Natural killer cell treated with Interleukin-12 subunit alpha and Interleukin-12 subunit beta and Interleukin-15 and Interleukin-18, amount 100 ng/mL, for 72 hours (primary cell): ENCODE data around the gene YIPF4. TPM values are rescaled to one million over a fixed set of nuclear protein-coding genes. Genes with fewer than 3 reads are reported as not detected.

ENCODE experiments used
- ATAC-seq, 2 donors: fragments of 150-1000 bp; cut with Tn5 transposase in 1 of 2; sonication (Bioruptor Pico), chemical (Tn5 transposase) in 1 of 2; 2 replicates each; pipeline ENCODE4 v1.10.0; 2021
- DNase-seq: peaks from one replicate; pipeline ENCODE4 v3.0.0; 2022; ENCODE audit warnings: low spot score
- H3K27ac Mint-ChIP-seq, 2 donors: 1 replicate in 1 of 2; 2 replicates in 1 of 2; pipeline ENCODE4 v1.8.0; 2022; ENCODE audit warnings: mixed read lengths in 2 of 2, mild to moderate bottlenecking in 1 of 2, moderate library complexity in 1 of 2
- H3K27me3 Mint-ChIP-seq, 2 donors: 1 replicate in 1 of 2; 2 replicates in 1 of 2; pipeline ENCODE4 v1.8.0; 2022; ENCODE audit warnings: mixed read lengths in 2 of 2
- H3K36me3 Mint-ChIP-seq: one replicate; pipeline ENCODE4 v1.8.0; 2022; ENCODE audit warnings: mixed read lengths
- H3K4me1 Mint-ChIP-seq, 2 donors: 1 replicate in 1 of 2; 2 replicates in 1 of 2; pipeline ENCODE4 v1.8.0; 2022; ENCODE audit warnings: low read depth in 2 of 2, mixed read lengths in 2 of 2, mild to moderate bottlenecking in 1 of 2
- H3K4me3 Mint-ChIP-seq: one replicate; pipeline ENCODE4 v1.8.0; 2022; ENCODE audit warnings: mixed read lengths
- H3K9me3 Mint-ChIP-seq: 2 replicates; pipeline ENCODE4 v1.8.0; 2022; ENCODE audit warnings: mixed read lengths
- total RNA-seq, 2 donors: library from RNA; stranded (reverse); gene quantifications; one replicate each; pipeline ENCODE4 v1.2.3, GENCODE V29; 2022

The YIPF4 gene
- total RNA-seq = 10 to 100 TPM; 21.0 to 36.8 TPM

GRCh38 chr2:32277674-32278477 lies at the start of gene YIPF4:
TSS of gene YIPF4 (plus strand) at chr2:32277904. CDS start at chr2:32278156, 252 bp downstream.
- ATAC-seq (peak; percentile 99), DNase-seq (peak; percentile 87)
- peaks cover 0 to 4% of the 10 kb centered on the region in 2 donors for H3K27me3 Mint-ChIP-seq
- no peaks in the 10 kb centered on the region for H3K9me3 Mint-ChIP-seq
- peaks cover 10% of the 10 kb centered on the region in 2 donors for H3K4me1 Mint-ChIP-seq
- H3K27ac Mint-ChIP-seq = peak within 1 kb of the TSS; percentile 98 to 100
- no peaks in the 10 kb centered on the region for H3K36me3 Mint-ChIP-seq
- peak within 1 kb of the TSS; percentile 91 for H3K4me3 Mint-ChIP-seq

GRCh38 chr2:32228181-32228580 lies 49.5 kb upstream of the YIPF4 start:
- H3K27ac Mint-ChIP-seq = no peak overlapping the region

GRCh38 chr2:32229635-32230034 lies 48.1 kb upstream of the YIPF4 start:
- Mint-ChIP-seq H3K4me1 (peaks cover 7 to 11% of the 10 kb centered on the region in 2 donors), H3K4me3 (no peak overlapping the region), H3K27ac (no peak overlapping the region), H3K36me3 (no peaks in the 10 kb centered on the region), H3K9me3 (no peaks in the 10 kb centered on the region), H3K27me3 (no peaks in the 10 kb centered on the region)
- no peak for ATAC-seq
- DNase-seq = no peak

More at GRCh38 chr2:32228181-32228580, 49.5 kb upstream of the YIPF4 start:
- H3K4me3 Mint-ChIP-seq = no peak overlapping the region
- DNase-seq = no peak
- peaks cover 2% of the 10 kb centered on the region for H3K36me3 Mint-ChIP-seq
- H3K9me3 Mint-ChIP-seq = no peaks in the 10 kb centered on the region
- H3K27me3 Mint-ChIP-seq = no peaks in the 10 kb centered on the region
- peaks cover 7 to 11% of the 10 kb centered on the region in 2 donors for H3K4me1 Mint-ChIP-seq
- no peak for ATAC-seq

- ATAC-seq (no peak), DNase-seq (no peak)
- Mint-ChIP-seq H3K27ac (no peak overlapping the region), H3K4me3 (no peak overlapping the region), H3K4me1 (peaks cover 7 to 11% of the 10 kb centered on the region in 2 donors), H3K36me3 (no peaks in the 10 kb centered on the region), H3K27me3 (no peaks in the 10 kb centered on the region), H3K9me3 (no peaks in the 10 kb centered on the region)
These were observed 45.7 kb upstream of the YIPF4 start for GRCh38 chr2:32231959-32232358.

GRCh38 chr2:32235315-32235714 lies 42.4 kb upstream of the YIPF4 start:
- Mint-ChIP-seq H3K4me1 (no peaks in the 10 kb centered on the region), H3K36me3 (no peaks in the 10 kb centered on the region), H3K27ac (no peak overlapping the region)

GRCh38 chr2:32237488-32237887 lies 40.2 kb upstream of the YIPF4 start:
- ATAC-seq = no peak
- H3K9me3 Mint-ChIP-seq = no peaks in the 10 kb centered on the region
- H3K27me3 Mint-ChIP-seq = no peaks in the 10 kb centered on the region
- H3K4me1 Mint-ChIP-seq = no peaks in the 10 kb centered on the region
- no peaks in the 10 kb centered on the region for H3K36me3 Mint-ChIP-seq
- no peak overlapping the region for H3K4me3 Mint-ChIP-seq
- no peak overlapping the region for H3K27ac Mint-ChIP-seq
- DNase-seq = no peak

More at GRCh38 chr2:32235315-32235714, 42.4 kb upstream of the YIPF4 start:
- H3K4me3 Mint-ChIP-seq = no peak overlapping the region
- H3K9me3 Mint-ChIP-seq = no peaks in the 10 kb centered on the region
- H3K27me3 Mint-ChIP-seq = no peaks in the 10 kb centered on the region
- no peak for DNase-seq
- ATAC-seq = no peak

GRCh38 chr2:32237996-32238395 lies 39.7 kb upstream of the YIPF4 start:
- H3K9me3 Mint-ChIP-seq = no peaks in the 10 kb centered on the region
- no peak overlapping the region for H3K27ac Mint-ChIP-seq
- no peaks in the 10 kb centered on the region for H3K36me3 Mint-ChIP-seq
- H3K4me3 Mint-ChIP-seq = no peak overlapping the region
- no peaks in the 10 kb centered on the region for H3K4me1 Mint-ChIP-seq
- no peaks in the 10 kb centered on the region for H3K27me3 Mint-ChIP-seq
- no peak for ATAC-seq
- no peak for DNase-seq

- H3K27me3 Mint-ChIP-seq = no peaks in the 10 kb centered on the region
- H3K4me1 Mint-ChIP-seq = no peaks in the 10 kb centered on the region
- DNase-seq (no peak), ATAC-seq (no peak)
- no peaks in the 10 kb centered on the region for H3K36me3 Mint-ChIP-seq
- no peaks in the 10 kb centered on the region for H3K9me3 Mint-ChIP-seq
- H3K27ac Mint-ChIP-seq = no peak overlapping the region
- H3K4me3 Mint-ChIP-seq = no peak overlapping the region
These were observed 35.4 kb upstream of the YIPF4 start for GRCh38 chr2:32242331-32242730.

GRCh38 chr2:32246911-32247310 lies 30.8 kb upstream of the YIPF4 start:
- no peak for ATAC-seq
- H3K36me3 Mint-ChIP-seq = no peaks in the 10 kb centered on the region

GRCh38 chr2:32248299-32248698 lies 29.4 kb upstream of the YIPF4 start:
- Mint-ChIP-seq H3K27ac (no peak overlapping the region), H3K36me3 (no peaks in the 10 kb centered on the region), H3K4me3 (no peak overlapping the region), H3K27me3 (no peaks in the 10 kb centered on the region), H3K4me1 (no peaks in the 10 kb centered on the region), H3K9me3 (no peaks in the 10 kb centered on the region)
- DNase-seq = no peak
- ATAC-seq = no peak

More at GRCh38 chr2:32246911-32247310, 30.8 kb upstream of the YIPF4 start:
- Mint-ChIP-seq H3K9me3 (no peaks in the 10 kb centered on the region), H3K4me1 (no peaks in the 10 kb centered on the region), H3K4me3 (no peak overlapping the region), H3K27ac (no peak overlapping the region), H3K27me3 (no peaks in the 10 kb centered on the region)
- no peak for DNase-seq

- Mint-ChIP-seq H3K4me1 (no peaks in the 10 kb centered on the region), H3K27me3 (no peaks in the 10 kb centered on the region), H3K9me3 (no peaks in the 10 kb centered on the region), H3K27ac (no peak overlapping the region), H3K36me3 (no peaks in the 10 kb centered on the region), H3K4me3 (no peak overlapping the region)
- DNase-seq = no peak
- ATAC-seq = no peak
These were observed 27.9 kb upstream of the YIPF4 start for GRCh38 chr2:32249731-32250236.

- Mint-ChIP-seq H3K9me3 (no peaks in the 10 kb centered on the region), H3K36me3 (no peaks in the 10 kb centered on the region), H3K27ac (no peak overlapping the region), H3K4me1 (no peaks in the 10 kb centered on the region), H3K27me3 (no peaks in the 10 kb centered on the region), H3K4me3 (no peak overlapping the region)
- DNase-seq (no peak), ATAC-seq (no peak)
These were observed 27.4 kb upstream of the YIPF4 start for GRCh38 chr2:32250290-32250689.

GRCh38 chr2:32258242-32258641 lies 19.5 kb upstream of the YIPF4 start:
- Mint-ChIP-seq H3K36me3 (no peaks in the 10 kb centered on the region), H3K9me3 (no peaks in the 10 kb centered on the region), H3K4me1 (no peaks in the 10 kb centered on the region), H3K27me3 (peaks cover 0 to 9% of the 10 kb centered on the region in 2 donors), H3K4me3 (no peak overlapping the region), H3K27ac (no peak overlapping the region)
- ATAC-seq (no peak), DNase-seq (no peak)

GRCh38 chr2:32260376-32260775 lies 17.3 kb upstream of the YIPF4 start:
- Mint-ChIP-seq H3K4me3 (no peak overlapping the region), H3K9me3 (no peaks in the 10 kb centered on the region), H3K36me3 (no peaks in the 10 kb centered on the region), H3K4me1 (no peaks in the 10 kb centered on the region), H3K27ac (no peak overlapping the region), H3K27me3 (peaks cover 3 to 9% of the 10 kb centered on the region in 2 donors)
- no peak for ATAC-seq
- DNase-seq = no peak
